Endothelial cell (in vitro differentiated cells): ENCODE data around the gene PDIA5. TPM values are rescaled to one million over a fixed set of nuclear protein-coding genes. Genes with fewer than 3 reads are reported as not detected.
A peak's percentile ranks its signal among the peaks of the same experiment; 100 is the strongest.

Experiments used
- DNase-seq: peaks from one replicate; pipeline ENCODE4 v3.0.0; 2021; ENCODE audit warnings: low spot score
- H3K27ac Mint-ChIP-seq: one replicate; pipeline ENCODE4 v1.8.0; 2021; ENCODE audit warnings: mixed read lengths, inconsistent platforms; ENCODE audit not compliant: unreplicated experiment
- H3K27me3 Mint-ChIP-seq: one replicate; pipeline ENCODE4 v1.8.0; 2021; ENCODE audit warnings: mild to moderate bottlenecking, moderate library complexity, mixed read lengths, inconsistent platforms; ENCODE audit not compliant: unreplicated experiment
- H3K36me3 Mint-ChIP-seq: one replicate; pipeline ENCODE4 v1.8.0; 2021; ENCODE audit warnings: mild to moderate bottlenecking, low read depth, mixed read lengths, inconsistent platforms; ENCODE audit not compliant: unreplicated experiment
- H3K4me1 Mint-ChIP-seq: one replicate; pipeline ENCODE4 v1.8.0; 2021; ENCODE audit warnings: mild to moderate bottlenecking, mixed read lengths, inconsistent platforms; ENCODE audit not compliant: unreplicated experiment
- H3K4me3 Mint-ChIP-seq: one replicate; pipeline ENCODE4 v1.8.0; 2021; ENCODE audit warnings: mild to moderate bottlenecking, mixed read lengths, inconsistent platforms; ENCODE audit not compliant: unreplicated experiment
- H3K9me3 Mint-ChIP-seq: one replicate; pipeline ENCODE4 v1.8.0; 2021; ENCODE audit warnings: mixed read lengths, inconsistent platforms; ENCODE audit not compliant: unreplicated experiment
- CTCF ChIP-seq: fragments of 200-600 bp; sonication (generic); IDR thresholded peaks from one replicate; pipeline ENCODE4 v1.5.0; 2021; ENCODE audit warnings: antibody characterized with exemption; ENCODE audit not compliant: unreplicated experiment
- total RNA-seq: library from RNA; stranded (reverse); fragmentation: NEBNext Ultra II Directional; extraction: Animal tissue kit (Norgen Biotek cat#: 25700); gene quantifications from one replicate; pipeline ENCODE4 v1.2.1, GENCODE V29; 2021; ENCODE audit not compliant: unreplicated experiment

The PDIA5 gene
- total RNA-seq, 1 donor from 2014 or later, result 32.8 TPM

- no peak overlapping the region for H3K27ac Mint-ChIP-seq
- H3K4me1 Mint-ChIP-seq, result peaks cover 16% of the 10 kb centered on the region
- TF ChIP-seq CTCF, result no peak
- no peaks in the 10 kb centered on the region for H3K9me3 Mint-ChIP-seq
- peaks cover 7% of the 10 kb centered on the region for H3K27me3 Mint-ChIP-seq
- peaks cover 32% of the 10 kb centered on the region for H3K36me3 Mint-ChIP-seq
- no peak overlapping the region for H3K4me3 Mint-ChIP-seq
- no peak for DNase-seq
Observed at GRCh38 chr3:123089611-123090331, 22.9 kb downstream of the PDIA5 start.

GRCh38 chr3:123090728-123091531, 24.1 kb downstream of the PDIA5 start:
- H3K4me1 Mint-ChIP-seq, result peaks cover 12% of the 10 kb centered on the region
- no peak overlapping the region for H3K4me3 Mint-ChIP-seq
- no peaks in the 10 kb centered on the region for H3K9me3 Mint-ChIP-seq
- peaks cover 7% of the 10 kb centered on the region for H3K27me3 Mint-ChIP-seq
- H3K36me3 Mint-ChIP-seq, result peaks cover 32% of the 10 kb centered on the region
- TF ChIP-seq CTCF, result no peak
- no peak for DNase-seq
- H3K27ac Mint-ChIP-seq, result peak overlapping the region; percentile 50

GRCh38 chr3:123092243-123092642, 25.4 kb downstream of the PDIA5 start:
- H3K36me3 Mint-ChIP-seq, result peaks cover 35% of the 10 kb centered on the region
- no peak for DNase-seq
- no peaks in the 10 kb centered on the region for H3K9me3 Mint-ChIP-seq
- H3K27ac Mint-ChIP-seq, result no peak overlapping the region
- peaks cover 7% of the 10 kb centered on the region for H3K27me3 Mint-ChIP-seq
- no peak overlapping the region for H3K4me3 Mint-ChIP-seq
- H3K4me1 Mint-ChIP-seq, result peaks cover 12% of the 10 kb centered on the region
- no peak for TF ChIP-seq CTCF

- Mint-ChIP-seq H3K4me1 (peaks cover 12% of the 10 kb centered on the region), H3K36me3 (peaks cover 43% of the 10 kb centered on the region), H3K4me3 (no peak overlapping the region), H3K9me3 (no peaks in the 10 kb centered on the region), H3K27ac (no peak overlapping the region), H3K27me3 (peaks cover 4% of the 10 kb centered on the region)
- no peak for DNase-seq
- no peak for TF ChIP-seq CTCF
Observed at GRCh38 chr3:123093696-123094095, 26.9 kb downstream of the PDIA5 start.
